ENCODE results near the gene RRP9.

DNA sequence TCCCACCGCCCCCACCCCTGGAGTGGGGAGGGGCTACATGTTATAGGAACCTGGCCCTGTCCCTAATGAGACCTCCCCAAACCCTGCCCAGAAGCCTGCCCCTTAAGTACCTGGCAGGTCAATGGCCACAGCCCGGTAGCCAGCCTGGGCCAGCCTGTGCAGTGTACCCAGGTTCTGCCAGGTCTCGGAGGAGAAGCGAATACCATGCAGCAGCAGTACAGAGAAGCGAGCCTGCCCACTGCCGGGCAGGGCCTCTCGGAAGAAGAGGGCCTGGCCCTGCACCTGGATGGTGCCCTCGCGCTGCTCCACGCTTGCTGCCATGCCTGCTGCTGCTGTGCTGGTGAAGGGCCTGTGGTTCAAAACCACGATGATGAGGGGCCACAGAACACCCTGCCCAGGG lies 29.6 kb upstream of the RRP9 start:
- TF ChIP-seq CTCF (IDR thresholded peaks at IDR 0.05; ENCODE audit: poor library complexity, severe bottlenecking), result no peak
- TF ChIP-seq POLR2AphosphoS5 (IDR thresholded peaks at IDR 0.05), result no peak
- TF ChIP-seq, protein P1, sequence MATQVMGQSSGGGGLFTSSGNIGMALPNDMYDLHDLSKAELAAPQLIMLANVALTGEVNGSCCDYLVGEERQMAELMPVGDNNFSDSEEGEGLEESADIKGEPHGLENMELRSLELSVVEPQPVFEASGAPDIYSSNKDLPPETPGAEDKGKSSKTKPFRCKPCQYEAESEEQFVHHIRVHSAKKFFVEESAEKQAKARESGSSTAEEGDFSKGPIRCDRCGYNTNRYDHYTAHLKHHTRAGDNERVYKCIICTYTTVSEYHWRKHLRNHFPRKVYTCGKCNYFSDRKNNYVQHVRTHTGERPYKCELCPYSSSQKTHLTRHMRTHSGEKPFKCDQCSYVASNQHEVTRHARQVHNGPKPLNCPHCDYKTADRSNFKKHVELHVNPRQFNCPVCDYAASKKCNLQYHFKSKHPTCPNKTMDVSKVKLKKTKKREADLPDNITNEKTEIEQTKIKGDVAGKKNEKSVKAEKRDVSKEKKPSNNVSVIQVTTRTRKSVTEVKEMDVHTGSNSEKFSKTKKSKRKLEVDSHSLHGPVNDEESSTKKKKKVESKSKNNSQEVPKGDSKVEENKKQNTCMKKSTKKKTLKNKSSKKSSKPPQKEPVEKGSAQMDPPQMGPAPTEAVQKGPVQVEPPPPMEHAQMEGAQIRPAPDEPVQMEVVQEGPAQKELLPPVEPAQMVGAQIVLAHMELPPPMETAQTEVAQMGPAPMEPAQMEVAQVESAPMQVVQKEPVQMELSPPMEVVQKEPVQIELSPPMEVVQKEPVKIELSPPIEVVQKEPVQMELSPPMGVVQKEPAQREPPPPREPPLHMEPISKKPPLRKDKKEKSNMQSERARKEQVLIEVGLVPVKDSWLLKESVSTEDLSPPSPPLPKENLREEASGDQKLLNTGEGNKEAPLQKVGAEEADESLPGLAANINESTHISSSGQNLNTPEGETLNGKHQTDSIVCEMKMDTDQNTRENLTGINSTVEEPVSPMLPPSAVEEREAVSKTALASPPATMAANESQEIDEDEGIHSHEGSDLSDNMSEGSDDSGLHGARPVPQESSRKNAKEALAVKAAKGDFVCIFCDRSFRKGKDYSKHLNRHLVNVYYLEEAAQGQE (IDR thresholded peaks at IDR 0.05; ENCODE audit: borderline replicate concordance), result no peak
- TF ChIP-seq EP300 (conservative IDR thresholded peaks at IDR 0.05; ENCODE audit: poor library complexity, severe bottlenecking), result no peak
- no peak for TF ChIP-seq RAD21 (conservative IDR thresholded peaks at IDR 0.05)
- TF ChIP-seq SMC3 (conservative IDR thresholded peaks at IDR 0.05; ENCODE audit: poor library complexity), result no peak
